ENCODE measurements around the gene MXD1.

The MXD1 gene

GRCh38 chr2:69935011-69935410 is 20.1 kb downstream of the MXD1 start:
- Histone ChIP-seq H3K4me3 (ENCODE audit: low read length) (no peak overlapping the region), H3K36me3 (ENCODE audit: insufficient read depth, low read depth, low read length) (peaks cover 4% of the 10 kb centered on the region; the same call in 1 of the 2 replicates), H3K9ac (ENCODE audit: low read depth, low read length) (no peak overlapping the region), H3K4me1 (ENCODE audit: insufficient read depth, low read length) (peaks cover 4% of the 10 kb centered on the region), H3K27me3 (ENCODE audit: insufficient read depth, low read length) (no peaks in the 10 kb centered on the region), H3K9me3 (ENCODE audit: insufficient read depth, low read depth, low read length) (no peaks in the 10 kb centered on the region), H3K27ac (ENCODE audit: low read length) (no peak overlapping the region)

- Histone ChIP-seq H3K27me3 (ENCODE audit: insufficient read depth, low read length) (no peaks in the 10 kb centered on the region), H3K27ac (ENCODE audit: low read length) (no peak overlapping the region), H3K9me3 (ENCODE audit: insufficient read depth, low read depth, low read length) (no peaks in the 10 kb centered on the region), H3K36me3 (ENCODE audit: insufficient read depth, low read depth, low read length) (peaks cover 4% of the 10 kb centered on the region; the same call in 1 of the 2 replicates), H3K9ac (ENCODE audit: low read depth, low read length) (no peak overlapping the region), H3K4me1 (ENCODE audit: insufficient read depth, low read length) (peaks cover 7% of the 10 kb centered on the region), H3K4me3 (ENCODE audit: low read length) (no peak overlapping the region)
These were observed 22.0 kb downstream of the MXD1 start for GRCh38 chr2:69936906-69937305.

- Histone ChIP-seq H3K27me3 (ENCODE audit: insufficient read depth, low read length) (no peaks in the 10 kb centered on the region), H3K9ac (ENCODE audit: low read depth, low read length) (no peak overlapping the region), H3K9me3 (ENCODE audit: insufficient read depth, low read depth, low read length) (no peaks in the 10 kb centered on the region), H3K4me1 (ENCODE audit: insufficient read depth, low read length) (peaks cover 8% of the 10 kb centered on the region), H3K27ac (ENCODE audit: low read length) (no peak overlapping the region), H3K4me3 (ENCODE audit: low read length) (no peak overlapping the region), H3K36me3 (ENCODE audit: insufficient read depth, low read depth, low read length) (peaks cover 4% of the 10 kb centered on the region; the same call in 1 of the 2 replicates)
These were observed 23.1 kb downstream of the MXD1 start for GRCh38 chr2:69937968-69938367.

- Histone ChIP-seq H3K27ac (ENCODE audit: low read length) (no peak overlapping the region), H3K9ac (ENCODE audit: low read depth, low read length) (no peak overlapping the region), H3K4me3 (ENCODE audit: low read length) (no peak overlapping the region), H3K9me3 (ENCODE audit: insufficient read depth, low read depth, low read length) (no peaks in the 10 kb centered on the region), H3K27me3 (ENCODE audit: insufficient read depth, low read length) (no peaks in the 10 kb centered on the region), H3K36me3 (ENCODE audit: insufficient read depth, low read depth, low read length) (peaks cover 4% of the 10 kb centered on the region; the same call in 1 of the 2 replicates), H3K4me1 (ENCODE audit: insufficient read depth, low read length) (peaks cover 6% of the 10 kb centered on the region; the same call in 1 of the 2 replicates)
These were observed 24.8 kb downstream of the MXD1 start for GRCh38 chr2:69939722-69940121.

GRCh38 chr2:69940691-69941090 is 25.8 kb downstream of the MXD1 start:
- H3K36me3 ChIP-seq (ENCODE audit: insufficient read depth, low read depth, low read length): peaks cover 4% of the 10 kb centered on the region; the same call in 1 of the 2 replicates

GRCh38 chr2:69943000-69943842 is 28.3 kb downstream of the MXD1 start:
- peaks cover 6% of the 10 kb centered on the region; the same call in 1 of the 2 replicates for H3K4me1 ChIP-seq (ENCODE audit: insufficient read depth, low read length)
- no peak overlapping the region for H3K27ac ChIP-seq (ENCODE audit: low read length)
- no peak overlapping the region for H3K9ac ChIP-seq (ENCODE audit: low read depth, low read length)

More at GRCh38 chr2:69940691-69941090, 25.8 kb downstream of the MXD1 start:
- no peak overlapping the region for H3K27ac ChIP-seq (ENCODE audit: low read length)
- no peaks in the 10 kb centered on the region for H3K9me3 ChIP-seq (ENCODE audit: insufficient read depth, low read depth, low read length)
- H3K4me1 ChIP-seq (ENCODE audit: insufficient read depth, low read length): peaks cover 6% of the 10 kb centered on the region; the same call in 1 of the 2 replicates
- H3K4me3 ChIP-seq (ENCODE audit: low read length): no peak overlapping the region
- H3K9ac ChIP-seq (ENCODE audit: low read depth, low read length): no peak overlapping the region
- no peaks in the 10 kb centered on the region for H3K27me3 ChIP-seq (ENCODE audit: insufficient read depth, low read length)

GRCh38 chr2:69943843-69944525 is 29.1 kb downstream of the MXD1 start:
- H3K4me3 ChIP-seq (ENCODE audit: low read length): no peak overlapping the region
- no peaks in the 10 kb centered on the region for H3K9me3 ChIP-seq (ENCODE audit: insufficient read depth, low read depth, low read length)
- no peak overlapping the region for H3K9ac ChIP-seq (ENCODE audit: low read depth, low read length)
- no peaks in the 10 kb centered on the region for H3K27me3 ChIP-seq (ENCODE audit: insufficient read depth, low read length)
- H3K4me1 ChIP-seq (ENCODE audit: insufficient read depth, low read length): peaks cover 6% of the 10 kb centered on the region; the same call in 1 of the 2 replicates
- H3K36me3 ChIP-seq (ENCODE audit: insufficient read depth, low read depth, low read length): no peaks in the 10 kb centered on the region
- H3K27ac ChIP-seq (ENCODE audit: low read length): no peak overlapping the region

More at GRCh38 chr2:69943000-69943842, 28.3 kb downstream of the MXD1 start:
- Histone ChIP-seq H3K4me3 (ENCODE audit: low read length) (no peak overlapping the region), H3K27me3 (ENCODE audit: insufficient read depth, low read length) (no peaks in the 10 kb centered on the region), H3K9me3 (ENCODE audit: insufficient read depth, low read depth, low read length) (no peaks in the 10 kb centered on the region), H3K36me3 (ENCODE audit: insufficient read depth, low read depth, low read length) (peaks cover 2% of the 10 kb centered on the region; the same call in 1 of the 2 replicates)

- no peak overlapping the region for H3K27ac ChIP-seq (ENCODE audit: low read length)
These were observed 29.8 kb downstream of the MXD1 start for GRCh38 chr2:69944756-69945155.

GRCh38 chr2:69945441-69945840 is 30.5 kb downstream of the MXD1 start:
- no peak overlapping the region for H3K27ac ChIP-seq (ENCODE audit: low read length)
- no peaks in the 10 kb centered on the region for H3K27me3 ChIP-seq (ENCODE audit: insufficient read depth, low read length)
- H3K36me3 ChIP-seq (ENCODE audit: insufficient read depth, low read depth, low read length): no peaks in the 10 kb centered on the region

More at GRCh38 chr2:69944756-69945155, 29.8 kb downstream of the MXD1 start:
- Histone ChIP-seq H3K4me3 (ENCODE audit: low read length) (no peak overlapping the region), H3K9me3 (ENCODE audit: insufficient read depth, low read depth, low read length) (no peaks in the 10 kb centered on the region), H3K4me1 (ENCODE audit: insufficient read depth, low read length) (peaks cover 6% of the 10 kb centered on the region; the same call in 1 of the 2 replicates), H3K36me3 (ENCODE audit: insufficient read depth, low read depth, low read length) (no peaks in the 10 kb centered on the region), H3K27me3 (ENCODE audit: insufficient read depth, low read length) (no peaks in the 10 kb centered on the region), H3K9ac (ENCODE audit: low read depth, low read length) (no peak overlapping the region)

GRCh38 chr2:69945941-69946340 is 31.0 kb downstream of the MXD1 start:
- H3K9ac ChIP-seq (ENCODE audit: low read depth, low read length): no peak overlapping the region
- H3K27ac ChIP-seq (ENCODE audit: low read length): no peak overlapping the region
- no peaks in the 10 kb centered on the region for H3K9me3 ChIP-seq (ENCODE audit: insufficient read depth, low read depth, low read length)
- no peaks in the 10 kb centered on the region for H3K27me3 ChIP-seq (ENCODE audit: insufficient read depth, low read length)
- no peak overlapping the region for H3K4me3 ChIP-seq (ENCODE audit: low read length)
- peaks cover 3% of the 10 kb centered on the region; the same call in 1 of the 2 replicates for H3K4me1 ChIP-seq (ENCODE audit: insufficient read depth, low read length)
- H3K36me3 ChIP-seq (ENCODE audit: insufficient read depth, low read depth, low read length): no peaks in the 10 kb centered on the region

More at GRCh38 chr2:69945441-69945840, 30.5 kb downstream of the MXD1 start:
- H3K4me1 ChIP-seq (ENCODE audit: insufficient read depth, low read length): peaks cover 3% of the 10 kb centered on the region; the same call in 1 of the 2 replicates
- no peak overlapping the region for H3K9ac ChIP-seq (ENCODE audit: low read depth, low read length)
- H3K9me3 ChIP-seq (ENCODE audit: insufficient read depth, low read depth, low read length): no peaks in the 10 kb centered on the region
- H3K4me3 ChIP-seq (ENCODE audit: low read length): no peak overlapping the region

- Histone ChIP-seq H3K9me3 (ENCODE audit: insufficient read depth, low read depth, low read length) (no peaks in the 10 kb centered on the region), H3K27me3 (ENCODE audit: insufficient read depth, low read length) (no peaks in the 10 kb centered on the region), H3K4me3 (ENCODE audit: low read length) (no peak overlapping the region), H3K9ac (ENCODE audit: low read depth, low read length) (no peak overlapping the region), H3K27ac (ENCODE audit: low read length) (no peak overlapping the region), H3K4me1 (ENCODE audit: insufficient read depth, low read length) (0 out of 2 replicates have a peak, but pooled peaks cover 3% of the 10 kb centered on the region), H3K36me3 (ENCODE audit: insufficient read depth, low read depth, low read length) (no peaks in the 10 kb centered on the region)
These were observed 31.7 kb downstream of the MXD1 start for GRCh38 chr2:69946351-69947324.
